ENCODE measurements around the gene MISP3. TPM values are rescaled to one million over a fixed set of nuclear protein-coding genes. Genes with fewer than 3 reads are reported as not detected.

Gene MISP3
- polyA plus RNA-seq, 5 donors = 1.1 to 3.9 (median 2.2) TPM

- no peak for DNase-seq
These were observed 29.6 kb downstream of the MISP3 start for GRCh38 chr19:14102102-14102696.

- DNase-seq = no peak
These were observed 30.2 kb downstream of the MISP3 start for GRCh38 chr19:14102756-14103155.

- no peak for DNase-seq
These were observed 30.7 kb downstream of the MISP3 start for GRCh38 chr19:14103310-14103709.

- no peak for DNase-seq
These were observed 33.1 kb downstream of the MISP3 start for GRCh38 chr19:14105680-14106079.

- no peak for DNase-seq
These were observed 34.3 kb downstream of the MISP3 start for GRCh38 chr19:14106840-14107239.

GRCh38 chr19:14107581-14108461 lies 35.2 kb downstream of the MISP3 start:
- no peak for DNase-seq

- no peak for DNase-seq
These were observed 38.1 kb downstream of the MISP3 start for GRCh38 chr19:14110650-14111049.

- no peak for DNase-seq
These were observed 38.9 kb downstream of the MISP3 start for GRCh38 chr19:14111486-14111885.

GRCh38 chr19:14112051-14112808 lies 39.6 kb downstream of the MISP3 start:
- no peak for DNase-seq

- peak in 1 of 2 donors; percentile 32 for DNase-seq
These were observed 40.3 kb downstream of the MISP3 start for GRCh38 chr19:14112809-14113385.

GRCh38 chr19:14113762-14114414 lies 41.3 kb downstream of the MISP3 start:
- DNase-seq = no peak

GRCh38 chr19:14114439-14114838 lies 41.9 kb downstream of the MISP3 start:
- no peak for DNase-seq

GRCh38 chr19:14114854-14115253 lies 42.3 kb downstream of the MISP3 start:
- DNase-seq = no peak

GRCh38 chr19:14115756-14116155 lies 43.2 kb downstream of the MISP3 start:
- DNase-seq = no peak

GRCh38 chr19:14116525-14116917 lies 43.9 kb downstream of the MISP3 start:
- no peak for DNase-seq

- no peak for DNase-seq
These were observed 44.5 kb downstream of the MISP3 start for GRCh38 chr19:14116918-14117578.

- peak; percentile 99 for DNase-seq
These were observed 45.1 kb downstream of the MISP3 start, which contains the start of gene PRKACA for GRCh38 chr19:14117668-14118164. TSS of gene PRKACA (minus strand) at chr19:14117762. CDS start at chr19:14117547, 215 bp downstream.

- DNase-seq = peak; percentile 65 to 69
These were observed 45.8 kb downstream of the MISP3 start for GRCh38 chr19:14118165-14119051.

GRCh38 chr19:14119146-14119545 lies 46.6 kb downstream of the MISP3 start:
- no peak for DNase-seq
